GM21367 (cell line): ENCODE results near the gene TRABD.
"Not testable (repeated sequence)": the region's sequence is repeated elsewhere in the genome, so short reads cannot be mapped to it uniquely, and the experiment has no call there.

Source experiments
- ATAC-seq: cut with Tn5 transposase; IDR thresholded peaks from one replicate; pipeline ENCODE4 v1.9.1; 2021; ENCODE audit not compliant: unreplicated experiment

The TRABD gene, protein sequence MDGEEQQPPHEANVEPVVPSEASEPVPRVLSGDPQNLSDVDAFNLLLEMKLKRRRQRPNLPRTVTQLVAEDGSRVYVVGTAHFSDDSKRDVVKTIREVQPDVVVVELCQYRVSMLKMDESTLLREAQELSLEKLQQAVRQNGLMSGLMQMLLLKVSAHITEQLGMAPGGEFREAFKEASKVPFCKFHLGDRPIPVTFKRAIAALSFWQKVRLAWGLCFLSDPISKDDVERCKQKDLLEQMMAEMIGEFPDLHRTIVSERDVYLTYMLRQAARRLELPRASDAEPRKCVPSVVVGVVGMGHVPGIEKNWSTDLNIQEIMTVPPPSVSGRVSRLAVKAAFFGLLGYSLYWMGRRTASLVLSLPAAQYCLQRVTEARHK

DNA sequence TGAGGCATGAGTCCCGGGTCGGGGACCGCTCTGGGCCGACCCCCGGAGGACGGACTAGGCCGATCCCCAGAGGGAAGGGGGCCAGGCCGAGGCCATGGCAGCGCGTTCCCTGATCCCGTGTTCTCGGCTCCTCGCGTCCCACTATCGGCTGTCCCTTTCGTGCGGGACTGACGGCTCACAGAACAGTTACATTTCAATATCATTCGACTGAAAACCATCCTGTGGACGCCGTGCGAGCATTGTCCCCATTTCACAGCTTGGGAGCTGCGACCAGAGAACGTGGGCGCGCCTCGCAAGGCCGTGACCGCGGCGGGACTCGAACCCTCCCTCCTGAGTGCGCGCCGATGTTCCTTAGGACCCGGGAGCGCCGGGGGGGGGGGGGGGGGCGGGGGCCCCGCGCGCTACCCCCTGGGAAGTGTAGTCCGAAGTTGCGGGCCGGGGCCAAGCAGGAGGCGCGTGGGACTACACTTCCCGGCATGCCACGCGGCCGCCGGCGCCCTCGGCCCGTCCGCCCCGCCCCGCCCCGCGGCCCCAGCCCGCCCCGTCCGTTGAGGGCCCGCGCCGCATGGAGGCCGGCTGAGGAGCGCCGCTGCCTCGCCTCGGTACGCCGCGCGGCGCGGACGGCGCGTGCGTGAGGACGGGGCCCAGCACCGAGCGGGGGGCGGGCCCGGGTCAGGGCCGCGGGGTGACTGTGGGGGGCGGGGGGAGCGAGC, at the start of gene TRABD:
TRABD (plus strand) TSS at position 539 of the 713 bp plus-strand sequence. CDS start 7,148 bp downstream, outside the sequence.
- ATAC-seq, result no peak

DNA sequence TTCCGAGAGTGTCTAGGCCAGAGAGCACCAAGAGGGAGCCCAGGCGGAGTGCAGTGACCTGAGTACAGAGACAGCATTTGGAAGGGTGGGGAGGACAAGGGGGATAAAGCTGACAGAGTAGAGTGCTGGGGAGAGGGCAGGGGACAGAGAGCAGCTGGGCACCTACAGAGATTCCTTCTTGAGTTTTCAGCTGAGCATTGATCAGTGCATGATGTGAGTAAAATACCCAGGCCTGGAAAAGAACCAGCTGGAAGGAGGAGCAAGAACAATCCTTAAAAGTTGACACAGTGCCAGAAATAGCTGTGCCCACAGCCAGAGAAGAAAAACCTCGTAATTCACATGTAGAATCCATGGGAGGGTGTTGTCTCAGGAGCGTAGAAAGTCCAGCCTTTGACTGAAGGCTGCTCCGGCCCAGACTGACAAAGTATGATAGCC, 49.1 kb upstream of the TRABD start:
- no peak for ATAC-seq

DNA sequence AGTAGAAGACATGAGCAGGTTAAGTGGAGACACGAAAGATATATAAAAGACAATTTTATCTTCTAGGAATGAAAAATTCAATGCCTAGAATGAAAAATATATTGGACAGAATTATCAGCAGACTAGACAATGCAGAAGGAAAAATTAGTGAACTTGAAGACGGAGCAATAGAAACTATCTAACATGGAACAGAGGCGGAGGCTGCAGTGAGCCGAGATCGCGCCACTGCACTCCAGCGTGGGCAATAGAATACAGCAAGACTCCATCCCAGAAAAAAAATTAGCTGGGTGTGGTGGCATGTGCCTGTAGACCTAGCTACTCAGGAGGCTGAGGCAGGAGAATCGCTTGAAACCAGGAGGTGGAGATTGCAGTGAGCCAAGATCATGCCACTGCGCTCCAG, 48.4 kb upstream of the TRABD start:
- ATAC-seq, result not testable (repeated sequence)

DNA sequence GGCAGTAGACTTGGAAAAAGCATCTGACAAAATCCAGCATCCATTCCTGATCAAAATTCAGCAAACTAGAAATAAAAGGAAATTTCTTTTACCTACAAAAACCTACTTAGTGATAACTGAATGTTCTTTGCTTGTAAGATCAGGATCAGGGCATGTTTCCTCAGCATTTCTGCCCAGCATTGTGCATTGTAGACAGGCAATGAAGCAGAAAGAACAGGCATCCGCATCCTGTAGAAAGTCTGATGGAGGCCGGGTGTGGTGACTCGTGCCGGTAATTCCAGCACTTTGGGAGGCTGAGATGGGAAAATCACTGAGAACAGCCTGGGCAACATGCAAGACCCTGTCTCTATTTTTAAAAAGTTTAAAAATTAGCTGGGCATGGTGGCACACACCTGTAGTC, 47.7 kb upstream of the TRABD start:
- ATAC-seq, result no peak

DNA sequence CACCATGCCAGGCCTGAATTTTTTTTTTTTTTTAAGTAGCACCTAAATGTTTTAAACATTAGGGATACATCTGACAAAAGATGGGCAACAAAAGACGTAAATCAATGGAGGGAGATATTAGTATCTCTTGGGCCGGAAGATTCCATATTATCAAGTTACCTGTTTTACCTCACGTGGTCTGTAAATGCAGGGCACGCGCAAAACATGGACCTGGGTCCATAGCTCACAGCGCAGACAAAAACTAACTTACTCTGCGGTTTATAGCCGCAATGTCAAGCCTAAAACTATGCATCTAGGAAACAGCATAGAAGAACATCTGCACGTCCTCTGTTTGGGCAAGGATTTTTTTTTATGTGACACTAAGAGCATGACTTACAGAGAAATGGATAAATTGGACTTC, 46.7 kb upstream of the TRABD start:
- ATAC-seq, result no peak

DNA sequence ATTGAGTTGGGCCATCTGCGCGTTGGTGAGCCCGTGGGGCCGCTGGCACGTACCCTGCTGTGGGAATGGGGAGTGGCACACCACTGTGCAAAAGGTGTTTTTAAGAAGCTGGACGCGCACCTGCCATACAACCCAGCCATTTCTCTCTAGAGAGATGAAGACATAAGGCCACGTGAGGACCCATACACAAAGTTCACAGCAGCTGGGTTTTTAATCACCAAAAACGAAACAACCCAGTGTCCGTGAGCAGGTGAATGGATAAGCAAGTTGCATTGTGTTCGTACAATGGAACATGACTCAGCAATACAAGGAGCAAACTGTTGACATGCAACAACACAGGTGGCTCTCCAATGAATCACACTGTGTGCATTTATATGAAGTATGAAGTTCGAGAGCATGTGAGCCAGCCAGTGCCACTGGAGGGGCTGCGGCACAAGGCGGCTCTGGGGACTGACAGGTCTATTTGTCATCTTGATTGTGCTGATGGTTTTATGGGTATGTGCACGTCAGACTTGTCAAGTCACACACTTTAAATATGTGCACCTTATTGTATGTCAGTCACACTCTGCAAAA, 45.8 kb upstream of the TRABD start:
- no peak for ATAC-seq

DNA sequence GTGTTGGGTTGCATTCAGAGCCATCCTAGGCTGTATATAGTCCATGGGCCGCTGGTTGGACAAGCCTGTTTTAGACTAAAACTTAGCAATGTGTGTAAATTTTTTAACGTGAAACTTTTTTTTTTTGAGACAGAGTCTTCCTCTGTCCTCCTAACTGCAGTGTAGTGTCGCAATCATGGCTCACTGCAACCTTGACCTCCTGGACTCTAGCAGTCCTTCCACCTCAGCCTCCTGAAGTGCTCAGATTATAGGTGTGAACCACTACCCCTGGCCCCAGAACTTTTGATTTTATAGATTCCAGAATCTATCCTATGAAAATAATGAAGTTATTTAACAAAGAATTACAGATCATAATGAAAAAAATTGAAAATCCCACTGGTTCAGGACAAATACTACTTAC, 45.1 kb upstream of the TRABD start:
- no peak for ATAC-seq

DNA sequence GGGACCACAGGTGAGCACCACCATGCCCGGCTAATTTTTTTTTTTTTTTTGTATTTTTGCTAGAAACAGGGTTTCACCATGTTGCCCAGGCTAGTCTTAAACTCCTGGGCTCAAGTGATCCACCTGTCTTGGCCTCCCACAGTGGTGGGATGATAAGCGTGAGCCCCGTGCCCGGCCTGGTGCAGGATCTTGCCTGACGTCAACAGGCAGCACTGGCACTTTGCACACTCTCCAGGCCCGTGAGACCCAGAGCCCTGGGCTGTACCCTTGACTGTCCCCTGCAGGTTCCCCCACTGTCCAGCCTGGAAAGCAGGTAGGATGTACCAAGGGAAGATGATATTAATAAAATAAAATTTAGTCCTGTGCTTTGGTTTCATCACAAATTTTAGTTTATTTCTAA, 44.3 kb upstream of the TRABD start:
- no peak for ATAC-seq

DNA sequence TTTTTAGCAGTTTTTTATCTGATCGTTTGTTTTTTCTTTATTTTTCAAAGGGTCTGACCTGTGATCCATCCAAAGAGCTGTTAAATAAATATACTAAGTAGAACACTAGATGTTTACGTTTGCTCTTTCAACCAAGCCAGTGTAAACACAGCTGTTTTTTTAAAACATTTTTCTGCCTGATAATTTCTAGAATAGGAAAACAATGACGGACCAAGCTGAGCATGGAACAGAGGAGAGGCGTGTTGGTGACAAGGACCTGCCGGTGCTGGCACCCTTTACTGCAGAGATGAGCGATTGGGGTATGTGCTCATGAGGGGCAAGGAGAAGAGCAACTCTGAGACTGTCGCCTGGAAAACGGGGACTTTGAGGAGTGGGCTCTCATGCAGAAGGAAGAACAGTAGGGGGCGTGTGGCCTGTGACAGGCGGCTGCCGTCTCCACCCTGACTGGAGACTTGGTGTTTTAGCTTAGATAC, 43.8 kb upstream of the TRABD start:
- no peak for ATAC-seq

DNA sequence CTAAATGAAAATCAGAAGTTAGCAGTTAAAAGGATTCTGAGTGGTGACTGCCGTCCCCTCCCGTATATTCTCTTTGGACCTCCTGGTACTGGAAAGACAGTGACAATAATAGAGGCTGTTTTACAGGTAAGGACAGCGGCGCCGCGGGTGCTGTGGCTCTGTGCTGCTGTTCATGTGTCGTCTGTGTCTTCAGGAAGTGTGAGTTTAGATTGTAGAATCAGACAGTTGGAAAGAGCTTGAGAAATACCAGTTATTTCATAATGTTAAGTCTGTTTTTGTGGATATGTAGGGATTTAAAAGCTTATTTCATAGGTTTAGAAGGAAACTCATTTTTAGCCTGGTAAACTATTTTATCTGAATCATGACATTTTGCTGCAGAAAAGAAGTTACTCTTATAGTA, 42.6 kb upstream of the TRABD start:
- no peak for ATAC-seq

DNA sequence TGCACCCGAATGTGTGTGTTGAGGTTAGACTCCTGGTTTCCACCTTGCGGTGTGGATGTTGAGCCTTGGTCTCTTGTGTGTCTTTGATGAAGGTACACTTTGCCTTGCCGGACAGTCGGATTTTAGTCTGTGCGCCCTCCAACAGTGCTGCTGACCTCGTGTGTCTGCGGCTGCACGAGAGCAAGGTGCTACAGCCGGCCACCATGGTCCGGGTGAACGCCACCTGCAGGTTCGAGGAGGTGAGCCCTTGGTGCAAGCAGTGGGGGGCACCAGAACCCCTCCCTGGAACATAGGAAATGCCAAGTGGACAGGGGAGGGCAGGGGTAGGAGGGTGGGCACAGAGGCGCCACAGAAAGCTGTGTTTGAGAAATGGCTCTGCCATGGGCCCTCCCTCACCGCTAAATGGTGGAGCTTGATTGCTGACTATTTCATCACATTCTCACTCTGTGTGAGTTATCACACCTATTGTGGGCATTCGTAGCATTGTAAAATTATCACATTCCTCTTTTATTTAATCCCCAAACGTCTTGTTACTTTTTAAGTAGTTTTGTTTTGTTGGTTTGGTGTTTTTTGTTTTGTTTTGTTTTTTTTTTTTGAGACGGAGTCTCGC, 41.6 kb upstream of the TRABD start:
- ATAC-seq, result no peak

DNA sequence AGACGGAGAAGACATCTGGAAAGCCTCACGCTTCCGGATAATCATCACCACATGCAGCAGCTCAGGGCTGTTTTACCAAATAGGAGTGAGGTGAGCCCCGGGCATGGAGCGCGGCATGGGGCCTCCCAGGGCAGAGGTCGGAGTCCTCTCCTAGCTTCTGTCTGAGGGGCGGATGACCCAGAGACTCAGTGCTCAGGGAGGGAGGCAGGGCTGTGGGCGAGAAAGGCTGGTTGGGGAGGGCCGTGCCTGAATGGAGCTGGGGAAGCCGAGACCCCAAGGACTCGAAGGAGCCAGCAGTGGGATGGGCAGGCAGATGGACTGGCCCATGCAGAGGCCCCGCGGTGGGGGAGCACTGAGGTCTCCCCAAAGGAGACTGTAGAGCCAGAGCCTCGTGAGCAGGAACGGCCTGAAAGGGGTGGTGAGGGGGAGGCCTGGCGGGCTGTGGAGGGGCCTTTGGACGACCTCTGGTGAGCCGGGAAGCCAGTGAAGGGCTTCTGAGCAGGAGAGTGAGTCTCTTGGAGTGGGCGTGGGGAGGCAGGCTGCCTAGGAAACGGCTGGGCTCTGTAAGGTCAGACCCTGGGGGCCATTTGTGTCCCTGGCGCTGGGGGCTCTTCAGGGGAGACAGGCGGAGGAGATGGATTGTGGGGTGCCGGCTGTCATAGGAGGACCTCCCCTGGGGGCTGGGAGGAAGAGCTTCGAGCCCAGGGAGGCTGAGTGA, 39.8 kb upstream of the TRABD start:
- ATAC-seq, result no peak

DNA sequence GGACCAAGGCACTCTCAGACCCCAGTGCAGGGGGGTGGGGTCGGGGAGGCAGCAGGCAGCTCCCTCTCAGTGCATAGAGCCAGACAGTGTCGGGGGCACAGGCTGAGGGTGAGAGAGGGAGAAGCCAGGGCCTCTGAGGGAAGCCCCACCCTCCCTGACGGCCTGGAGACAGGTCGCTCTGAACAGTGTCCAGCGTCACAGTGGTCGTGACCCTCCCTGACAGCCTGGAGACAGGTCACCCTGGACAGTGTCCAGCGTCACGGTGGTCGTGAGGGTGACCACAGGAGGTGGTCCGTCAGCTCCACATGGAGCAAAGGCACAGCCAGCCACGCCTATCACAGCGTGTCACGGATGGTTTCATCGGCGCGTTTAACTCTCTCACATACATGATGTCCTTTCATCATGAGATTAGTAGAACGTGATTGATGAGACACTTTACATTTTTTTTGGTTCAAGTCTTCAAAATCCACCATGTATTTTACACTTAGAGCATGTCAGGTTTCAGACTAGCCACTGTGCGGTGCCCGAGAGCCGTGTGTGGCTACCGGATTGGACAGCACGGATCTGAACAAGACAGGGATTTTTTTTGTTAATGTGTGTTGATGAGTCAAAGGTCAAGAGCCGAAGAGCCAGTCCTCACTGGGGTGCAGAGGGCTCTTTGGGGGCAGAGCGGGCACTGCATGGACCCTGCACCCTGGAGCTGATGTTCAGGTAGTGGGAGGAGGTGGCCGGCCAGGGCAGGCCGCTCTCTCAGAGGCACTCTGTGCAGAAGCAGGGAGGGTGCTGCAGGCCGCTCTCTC, 39.1 kb upstream of the TRABD start:
- ATAC-seq, result no peak

DNA sequence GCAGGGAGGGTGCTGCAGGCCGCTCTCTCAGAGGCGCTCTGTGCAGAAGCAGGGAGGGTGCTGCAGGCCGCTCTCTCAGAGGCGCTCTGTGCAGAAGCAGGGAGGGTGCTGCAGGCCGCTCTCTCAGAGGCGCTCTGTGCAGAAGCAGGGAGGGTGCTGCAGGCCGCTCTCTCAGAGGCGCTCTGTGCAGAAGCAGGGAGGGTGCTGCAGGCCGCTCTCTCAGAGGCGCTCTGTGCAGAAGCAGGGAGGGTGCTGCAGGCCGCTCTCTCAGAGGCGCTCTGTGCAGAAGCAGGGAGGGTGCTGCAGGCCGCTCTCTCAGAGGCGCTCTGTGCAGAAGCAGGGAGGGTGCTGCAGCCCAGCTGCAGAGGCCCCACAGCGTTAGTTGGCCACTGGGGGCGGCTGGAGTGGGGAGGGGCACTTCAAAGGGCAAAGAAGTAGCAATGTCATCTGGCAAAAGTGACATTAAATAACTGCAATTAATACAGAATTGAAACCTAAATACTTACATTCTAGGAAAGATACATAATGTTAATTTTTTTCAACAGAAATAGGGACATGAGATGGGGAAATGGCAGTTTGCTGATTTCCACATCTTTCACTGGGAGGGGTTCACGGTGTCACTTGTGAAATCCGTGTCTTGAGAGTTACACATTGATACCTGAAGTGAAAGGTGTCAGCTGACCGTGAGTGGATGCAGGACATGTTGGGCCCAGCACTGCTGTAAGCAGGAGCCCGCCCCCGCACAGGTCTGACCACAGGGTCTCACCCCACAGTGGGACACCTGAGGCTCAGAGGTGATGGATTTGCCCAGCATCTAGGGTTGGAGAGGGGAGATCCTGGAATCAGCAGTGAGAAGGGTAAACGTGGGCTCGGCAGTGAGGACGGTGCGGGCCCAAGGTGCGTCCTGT, 38.2 kb upstream of the TRABD start:
- ATAC-seq, result not testable (repeated sequence)

DNA sequence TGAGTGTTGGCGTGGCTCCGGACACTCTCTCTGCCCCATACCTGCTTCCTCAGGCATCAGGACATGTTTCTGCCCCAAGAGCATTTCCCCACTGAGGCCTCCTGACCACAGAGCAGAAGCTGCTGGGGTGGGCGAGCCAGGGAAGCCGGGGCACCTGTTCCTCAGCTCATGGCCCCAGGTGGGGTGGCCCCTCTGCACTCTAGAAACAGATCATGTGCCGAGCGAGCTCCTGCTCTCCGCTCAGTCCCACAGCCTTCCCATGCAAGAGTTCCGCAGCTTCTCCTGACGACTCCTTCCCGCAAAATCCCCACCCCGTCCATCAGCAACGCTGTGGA, 37.6 kb upstream of the TRABD start:
- ATAC-seq, result no peak

DNA sequence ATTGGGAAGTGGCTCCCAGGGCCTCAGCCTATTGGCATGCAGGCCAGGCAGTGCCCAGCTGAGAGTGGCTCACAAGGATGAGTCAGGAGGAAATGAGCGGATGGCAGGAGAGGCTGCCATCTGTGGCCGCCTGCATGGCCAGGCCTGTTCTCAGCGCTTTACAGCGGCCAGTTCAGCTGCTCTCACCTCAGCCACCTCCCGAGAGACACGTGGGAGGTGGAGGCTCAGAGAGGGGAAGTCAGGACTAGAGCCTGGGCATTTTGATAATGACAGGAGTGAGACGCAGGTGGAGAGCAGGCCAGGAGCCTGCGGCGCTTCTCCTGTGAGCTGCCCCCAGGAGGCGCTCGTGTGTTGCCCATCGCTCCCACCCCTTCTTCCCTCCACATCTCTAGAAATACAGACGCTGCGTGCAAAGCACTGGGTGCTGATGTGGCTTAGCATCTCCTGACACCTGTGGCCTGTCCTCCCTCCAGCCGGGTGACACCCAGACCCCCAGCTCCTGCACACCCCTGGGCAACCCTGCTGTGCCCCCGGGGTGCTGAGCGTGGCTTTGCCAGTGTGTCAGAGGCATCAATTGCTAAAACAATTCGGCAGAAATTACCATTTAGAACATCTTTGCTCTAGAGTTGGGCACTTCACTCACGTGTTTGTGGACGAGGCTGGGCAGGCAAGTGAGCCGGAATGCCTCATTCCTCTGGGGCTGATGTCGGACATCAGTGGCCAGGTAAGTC, 36.6 kb upstream of the TRABD start:
- ATAC-seq, result no peak

DNA sequence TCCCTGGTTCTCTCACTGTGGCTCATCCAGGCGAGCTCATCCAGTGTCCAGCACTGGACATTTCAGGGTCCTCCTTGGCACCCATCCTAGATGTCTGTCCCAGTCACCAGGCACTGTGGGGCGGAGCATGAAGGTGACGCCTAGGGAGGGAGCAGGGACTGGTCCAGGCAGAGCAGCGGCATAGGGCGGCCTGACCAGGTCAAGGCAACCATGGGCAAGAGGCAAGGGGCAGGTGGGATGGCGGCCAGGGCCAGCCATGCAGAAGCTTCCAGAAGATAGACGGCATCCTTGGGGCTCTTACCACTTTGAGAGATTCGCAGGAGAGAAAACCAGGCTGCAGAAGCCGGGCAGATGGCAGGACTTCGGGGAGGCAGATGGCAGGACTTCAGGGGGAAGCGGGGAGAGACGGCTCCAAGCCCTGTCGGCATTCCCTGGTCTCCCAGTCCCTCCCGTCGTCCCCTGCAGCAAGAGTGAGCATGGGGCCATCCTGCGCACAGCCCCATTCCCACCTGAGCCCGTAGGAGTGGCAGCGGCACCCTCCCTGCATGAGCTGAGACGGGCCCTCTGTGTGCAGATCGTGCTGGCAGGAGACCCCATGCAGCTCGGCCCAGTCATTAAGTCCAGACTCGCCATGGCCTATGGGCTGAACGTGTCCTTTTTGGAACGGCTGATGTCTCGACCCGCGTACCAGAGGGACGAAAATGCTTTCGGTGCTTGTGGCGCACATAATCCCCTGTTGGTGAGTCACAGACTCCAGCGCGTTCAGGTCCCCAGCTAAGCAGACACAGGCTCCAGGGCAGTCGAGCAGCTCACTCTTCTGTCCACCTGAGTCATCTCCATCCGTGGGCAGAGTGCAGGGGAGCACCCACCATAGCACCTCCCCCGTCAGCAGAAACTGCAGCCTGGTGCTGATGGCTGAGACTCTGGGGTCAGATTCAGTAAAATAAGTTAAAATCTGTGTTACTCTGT, 35.3 kb upstream of the TRABD start:
- no peak for ATAC-seq
